H1 (cell line): ENCODE data around the gene CUL1. TPM values are rescaled to one million over a fixed set of nuclear protein-coding genes. Genes with fewer than 3 reads are reported as not detected.

ENCODE experiments used
- CHD1 ChIP-seq: IDR thresholded peaks from 2 replicates; pipeline ENCODE4 v1.6.1; 2012; ENCODE audit warnings: low read depth, low read length, improper control_type of control experiment
- GTF2F1 ChIP-seq: IDR thresholded peaks from 2 replicates; pipeline ENCODE4 v1.6.1; 2012; ENCODE audit warnings: low read depth, low read length, improper control_type of control experiment, borderline replicate concordance
- JUN ChIP-seq: IDR thresholded peaks from 2 replicates; pipeline ENCODE4 v1.6.1; 2011; ENCODE audit warnings: low read depth, mild to moderate bottlenecking, improper control_type of control experiment, low read length
- KDM1A ChIP-seq: fragments of 200-600, 300-600 bp; sonication (generic); IDR thresholded peaks from 2 replicates; pipeline ENCODE4 v1.7.1; 2016; ENCODE audit warnings: mild to moderate bottlenecking, low read length, borderline replicate concordance
- KDM5A ChIP-seq: fragments of 200-600 bp; IDR thresholded peaks from 2 replicates; pipeline ENCODE4 v1.7.1; 2012; ENCODE audit warnings: mild to moderate bottlenecking, low read length, inconsistent platforms, mixed read lengths
- RAD21 ChIP-seq, 2 experiments: IDR thresholded peaks in 1 of 2; conservative IDR thresholded peaks in 1 of 2; 2 replicates each; pipeline ENCODE4 v1.6.1; 2011; ENCODE audit warnings: low read depth in 2 of 2, low read length in 2 of 2, improper control_type of control experiment in 1 of 2, inconsistent platforms in 1 of 2, mild to moderate bottlenecking in 1 of 2, moderate library complexity in 1 of 2
- RNF2 ChIP-seq: fragments of 200-900, 300-1000 bp; sonication (generic); IDR thresholded peaks from 2 replicates; pipeline ENCODE4 v1.7.1; 2016; ENCODE audit warnings: borderline replicate concordance, low read depth, mild to moderate bottlenecking, antibody characterized with exemption, low read length; ENCODE audit not compliant: poor library complexity, severe bottlenecking; ENCODE audit errors: missing control alignments
- polyA plus RNA-seq, 7 experiments: library from polyadenylated mRNA; depleted of rRNA in 3 of 7; stranded (reverse) in 5 of 7; unstranded in 2 of 7; fragments of >200 nt in 5 of 7; fragments of 200-250 nt in 2 of 7; gene quantifications; 1 replicate in 5 of 7; 2 replicates in 1 of 7; 4 replicates in 1 of 7; pipeline versions ENCODE4 v1.2.1 to v1.2.3, GENCODE V29; 2011 to 2013; ENCODE audit warnings: missing spikeins in 2 of 7, mixed read lengths in 2 of 7
- total RNA-seq: library from RNA; stranded (reverse); fragmentation: NEBNext Ultra II Directional; extraction: Animal tissue kit (Norgen Biotek cat#: 25700); gene quantifications from 2 replicates; pipeline ENCODE4 v1.2.1, GENCODE V29; 2021
- TF ChIP-seq, protein P1 (sequence below): IDR thresholded peaks from 2 replicates; pipeline ENCODE4 v1.6.1; 2012; ENCODE audit warnings: low read length, inconsistent platforms

CUL1 gene
- total and polyA plus RNA-seq, 2 of the 8 experiments (the other 6 are each of a cell fraction or from before 2014, with no cell fraction given), result 33.0 to 77.3 TPM

DNA sequence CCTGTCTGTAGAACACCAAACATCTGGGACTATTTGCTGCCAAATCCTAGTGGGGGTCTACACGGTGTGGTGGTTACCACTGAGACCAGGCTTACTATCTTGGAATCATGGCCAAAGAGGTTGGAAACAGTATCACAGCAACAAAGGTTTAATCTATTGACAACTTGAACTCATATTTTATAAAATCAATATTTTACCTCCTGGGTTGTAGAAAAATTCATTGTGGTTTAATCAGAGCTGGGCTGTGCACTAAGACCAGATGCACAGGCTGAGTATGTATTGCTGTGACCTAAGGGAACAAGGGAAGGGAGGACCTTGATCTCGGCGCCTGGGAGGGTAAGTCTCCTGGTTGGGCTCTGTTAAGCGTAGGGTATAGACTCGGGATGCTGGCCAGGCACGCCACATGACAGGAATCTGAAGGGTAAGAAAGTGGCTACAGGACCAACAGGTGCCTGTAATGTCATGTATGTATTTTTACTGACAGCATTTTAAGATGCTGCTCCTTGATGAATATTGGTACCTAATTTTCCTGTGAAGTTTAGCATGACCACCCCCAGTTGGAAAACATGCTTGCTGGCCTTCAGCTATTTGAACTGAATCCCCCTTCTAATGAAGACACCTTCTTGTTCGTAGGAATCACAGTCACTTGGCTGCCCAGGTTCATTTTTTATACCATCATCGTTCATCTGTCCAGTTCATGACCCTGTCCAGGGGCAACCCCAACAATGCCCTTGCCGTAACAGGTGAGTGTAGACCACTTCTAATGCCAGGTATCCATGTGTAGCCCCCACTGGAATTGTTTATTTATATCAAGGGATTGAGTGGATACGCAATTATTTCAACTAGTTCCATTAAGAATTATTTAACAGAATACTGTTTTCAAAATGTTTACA, 105.9 kb downstream of the CUL1 start (continued):
- TF ChIP-seq RAD21 (IDR thresholded peaks at IDR 0.05 in 1 of 2, conservative IDR thresholded peaks at IDR 0.05 in 1 of 2; ENCODE audit: low read depth in 2 of 2, low read length in 2 of 2), result no peak
- TF ChIP-seq, protein P1, sequence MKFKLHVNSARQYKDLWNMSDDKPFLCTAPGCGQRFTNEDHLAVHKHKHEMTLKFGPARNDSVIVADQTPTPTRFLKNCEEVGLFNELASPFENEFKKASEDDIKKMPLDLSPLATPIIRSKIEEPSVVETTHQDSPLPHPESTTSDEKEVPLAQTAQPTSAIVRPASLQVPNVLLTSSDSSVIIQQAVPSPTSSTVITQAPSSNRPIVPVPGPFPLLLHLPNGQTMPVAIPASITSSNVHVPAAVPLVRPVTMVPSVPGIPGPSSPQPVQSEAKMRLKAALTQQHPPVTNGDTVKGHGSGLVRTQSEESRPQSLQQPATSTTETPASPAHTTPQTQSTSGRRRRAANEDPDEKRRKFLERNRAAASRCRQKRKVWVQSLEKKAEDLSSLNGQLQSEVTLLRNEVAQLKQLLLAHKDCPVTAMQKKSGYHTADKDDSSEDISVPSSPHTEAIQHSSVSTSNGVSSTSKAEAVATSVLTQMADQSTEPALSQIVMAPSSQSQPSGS, result no peak
- TF ChIP-seq JUN, result no peak
- no peak for TF ChIP-seq CHD1
- TF ChIP-seq KDM1A, result no peak
- TF ChIP-seq RNF2, result no peak
- TF ChIP-seq GTF2F1, result no peak
- TF ChIP-seq KDM5A, result no peak
